A673 (cell line): ENCODE data around the gene EXOC4.

ENCODE experiments used
- EZH2 ChIP-seq: fragments of 200-600 bp; sonication (generic); IDR thresholded peaks from 2 replicates; pipeline ENCODE4 v1.6.1; 2017; ENCODE audit warnings: borderline replicate concordance, low read depth, mild to moderate bottlenecking, mixed read lengths, antibody characterized with exemption, low read length; ENCODE audit not compliant: poor library complexity, severe bottlenecking
- TF ChIP-seq, protein P1 (sequence below): fragments of 300-800, 200-600 bp; sonication (generic); conservative IDR thresholded peaks from 2 replicates; pipeline ENCODE4 v1.5.1; 2017; ENCODE audit warnings: low read depth, mild to moderate bottlenecking, antibody characterized with exemption, low read length, moderate library complexity, mixed read lengths

DNA sequence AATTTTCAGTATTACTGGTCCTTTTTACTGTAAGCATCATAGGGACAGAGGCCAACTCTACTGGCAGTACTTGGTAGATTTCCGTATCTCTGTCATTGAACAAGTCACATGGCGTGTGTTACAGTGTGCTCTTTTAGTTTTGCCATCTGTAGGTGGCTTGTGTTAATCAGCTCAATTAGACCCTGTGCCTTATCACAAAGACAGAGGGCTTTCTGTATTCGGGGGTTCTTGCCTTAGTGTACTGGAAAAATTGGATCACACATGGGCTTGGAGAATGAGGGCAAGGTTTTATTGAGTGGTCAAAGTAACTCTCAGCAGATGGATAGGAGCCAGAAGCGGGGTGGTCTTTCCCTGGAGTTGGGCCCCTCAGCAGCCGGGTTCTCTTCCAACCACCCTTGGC is 853.0 kb downstream of the EXOC4 start:
- TF ChIP-seq, protein P1, sequence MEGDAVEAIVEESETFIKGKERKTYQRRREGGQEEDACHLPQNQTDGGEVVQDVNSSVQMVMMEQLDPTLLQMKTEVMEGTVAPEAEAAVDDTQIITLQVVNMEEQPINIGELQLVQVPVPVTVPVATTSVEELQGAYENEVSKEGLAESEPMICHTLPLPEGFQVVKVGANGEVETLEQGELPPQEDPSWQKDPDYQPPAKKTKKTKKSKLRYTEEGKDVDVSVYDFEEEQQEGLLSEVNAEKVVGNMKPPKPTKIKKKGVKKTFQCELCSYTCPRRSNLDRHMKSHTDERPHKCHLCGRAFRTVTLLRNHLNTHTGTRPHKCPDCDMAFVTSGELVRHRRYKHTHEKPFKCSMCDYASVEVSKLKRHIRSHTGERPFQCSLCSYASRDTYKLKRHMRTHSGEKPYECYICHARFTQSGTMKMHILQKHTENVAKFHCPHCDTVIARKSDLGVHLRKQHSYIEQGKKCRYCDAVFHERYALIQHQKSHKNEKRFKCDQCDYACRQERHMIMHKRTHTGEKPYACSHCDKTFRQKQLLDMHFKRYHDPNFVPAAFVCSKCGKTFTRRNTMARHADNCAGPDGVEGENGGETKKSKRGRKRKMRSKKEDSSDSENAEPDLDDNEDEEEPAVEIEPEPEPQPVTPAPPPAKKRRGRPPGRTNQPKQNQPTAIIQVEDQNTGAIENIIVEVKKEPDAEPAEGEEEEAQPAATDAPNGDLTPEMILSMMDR: no peak
- no peak for TF ChIP-seq EZH2
